NCI-H187 (cell line): Measurements from ENCODE around the gene KCNK3.

Source experiments
- DNase-seq, 2 experiments: peaks; one replicate each; lab custom pipeline; 2025; lab: John Stamatoyannopoulos, UW

Gene KCNK3

DNA sequence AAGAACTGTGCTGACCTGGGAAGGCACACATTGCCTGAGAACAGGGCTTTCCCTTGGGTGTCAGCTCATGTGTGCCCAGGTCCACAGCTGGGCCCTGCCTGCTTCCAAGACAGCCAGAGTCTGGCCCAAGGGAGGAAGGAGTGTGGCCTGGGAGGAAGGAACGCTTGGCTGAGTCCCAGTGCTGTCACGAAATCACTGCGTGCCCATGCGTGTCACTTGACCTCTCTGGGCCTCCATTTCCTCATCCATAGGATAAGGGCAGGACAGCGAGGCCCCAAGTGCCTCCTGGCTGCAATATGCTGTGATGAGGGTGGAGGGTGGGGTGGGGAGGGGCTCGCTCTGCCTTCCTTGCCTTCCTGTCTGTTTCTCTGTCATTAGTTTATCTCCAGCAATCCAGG lies 642 bp upstream of the KCNK3 start:
- DNase-seq, result no peak

DNA sequence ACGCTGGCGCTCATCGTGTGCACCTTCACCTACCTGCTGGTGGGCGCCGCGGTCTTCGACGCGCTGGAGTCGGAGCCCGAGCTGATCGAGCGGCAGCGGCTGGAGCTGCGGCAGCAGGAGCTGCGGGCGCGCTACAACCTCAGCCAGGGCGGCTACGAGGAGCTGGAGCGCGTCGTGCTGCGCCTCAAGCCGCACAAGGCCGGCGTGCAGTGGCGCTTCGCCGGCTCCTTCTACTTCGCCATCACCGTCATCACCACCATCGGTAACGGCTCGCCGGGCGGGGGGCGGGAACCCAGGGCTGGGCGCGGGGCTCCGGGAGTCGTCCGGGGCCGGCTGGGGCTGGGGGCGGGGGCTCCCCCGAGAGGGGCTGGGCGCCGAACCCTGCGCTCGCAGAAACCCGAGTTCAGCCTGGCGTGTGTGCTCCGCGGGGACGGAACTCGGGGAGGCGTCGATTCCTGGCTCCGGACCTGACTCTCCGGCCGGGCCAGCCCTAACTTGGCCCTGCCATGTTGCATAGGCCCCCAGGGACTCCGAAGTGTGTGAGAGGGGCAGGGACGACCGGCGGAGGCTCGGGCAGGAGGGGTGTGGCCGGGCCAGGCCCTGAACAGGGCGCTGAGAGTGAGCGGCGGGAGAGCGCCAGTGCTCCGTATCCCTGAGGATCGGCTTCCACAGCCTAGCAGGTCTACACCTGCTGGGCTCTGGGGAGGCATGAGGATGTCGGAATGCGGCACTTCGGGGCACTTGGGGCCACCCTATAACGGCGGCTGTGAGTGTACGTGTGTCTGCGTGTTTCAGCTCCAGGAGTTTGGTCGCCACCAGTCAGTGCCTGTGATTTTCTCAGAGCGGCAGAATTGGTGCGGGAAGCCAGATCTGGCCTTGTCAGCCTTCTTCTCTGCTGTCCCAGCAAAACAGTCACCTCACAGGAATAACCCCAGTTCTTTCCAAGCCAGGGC lies 651 bp downstream of the KCNK3 start:
- peak in 1 of 2 experiments; percentile 51 for DNase-seq

DNA sequence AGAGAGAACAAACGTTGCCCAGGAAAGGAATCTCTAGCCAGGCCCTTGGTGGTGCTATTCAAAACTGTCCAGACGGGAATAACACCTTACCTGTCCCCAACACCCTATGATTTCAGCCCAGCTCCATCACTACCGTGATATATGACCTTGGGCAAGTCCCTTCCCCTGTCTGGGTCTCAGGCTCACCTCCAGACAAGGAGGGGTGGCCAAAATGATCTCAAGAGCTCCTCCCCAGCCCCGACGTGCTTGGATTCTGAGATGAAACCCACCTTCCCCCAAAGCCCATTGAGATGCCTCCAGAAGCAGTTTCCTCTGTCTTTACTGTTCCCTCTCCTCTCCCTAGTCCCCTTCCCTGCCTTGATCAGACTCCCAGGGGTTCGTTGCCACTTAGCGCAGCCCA lies 1.5 kb downstream of the KCNK3 start:
- DNase-seq, result no peak

DNA sequence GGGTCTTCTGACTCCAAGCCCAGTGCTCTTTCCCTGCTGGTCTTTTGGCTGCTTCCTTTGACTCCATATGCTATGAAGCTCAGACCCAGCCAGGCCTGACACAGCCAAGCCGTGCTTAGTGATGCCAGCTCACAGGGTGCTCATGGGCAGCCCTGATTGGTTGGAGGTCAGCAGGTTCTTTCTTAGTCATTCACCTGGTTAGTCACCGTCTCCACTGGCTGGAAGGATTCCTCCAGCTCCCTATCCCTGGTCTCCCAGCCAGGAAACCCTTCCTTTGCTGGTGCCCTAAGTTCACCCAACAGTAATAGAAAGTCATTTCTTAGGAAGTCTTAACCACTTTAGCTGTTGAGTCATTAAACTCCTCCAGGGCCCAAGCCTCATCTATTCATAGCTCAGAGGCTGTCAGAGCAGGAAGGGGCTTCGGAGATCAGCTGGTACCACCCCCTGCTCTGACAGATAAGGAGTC lies 3.9 kb downstream of the KCNK3 start:
- DNase-seq, result no peak

DNA sequence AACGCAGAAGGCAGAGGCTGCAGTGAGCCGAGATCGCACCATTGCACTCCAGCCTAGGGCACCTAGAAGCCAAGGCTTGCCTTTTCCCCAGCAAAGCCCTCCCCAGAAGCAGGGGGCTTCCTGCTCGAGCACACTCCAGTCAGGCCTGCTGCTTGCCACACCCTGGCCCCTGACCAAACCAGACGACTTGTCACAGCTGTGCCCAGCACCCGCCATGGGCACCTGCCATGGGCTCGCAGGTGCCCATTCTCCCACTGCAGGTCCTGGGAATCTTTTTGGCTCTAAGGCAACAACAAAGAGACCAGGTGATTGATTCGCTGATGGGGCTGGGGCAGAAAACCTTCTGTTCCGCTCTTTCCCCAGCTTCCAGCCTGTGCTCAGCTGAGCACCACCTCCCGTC lies 4.9 kb downstream of the KCNK3 start:
- DNase-seq, result no peak

DNA sequence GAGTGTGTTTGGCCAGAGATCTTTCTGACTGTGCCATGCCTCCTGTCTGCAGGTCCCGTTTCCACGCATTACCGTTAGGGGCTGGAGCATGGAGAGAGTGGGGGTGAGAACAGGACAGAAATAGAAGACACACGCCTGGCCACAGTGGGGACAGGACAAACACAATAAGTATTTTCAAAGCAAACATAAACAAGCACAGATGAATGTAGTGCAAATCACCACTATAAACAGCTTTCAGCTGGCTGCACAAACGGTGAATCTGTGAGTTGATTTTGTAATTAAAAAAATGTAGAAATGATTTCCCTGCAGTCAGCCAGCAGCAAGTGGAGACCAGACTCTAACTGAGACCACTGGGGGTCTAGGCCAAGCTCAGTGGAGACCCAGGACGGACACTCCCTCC lies 6.8 kb downstream of the KCNK3 start:
- DNase-seq, result no peak

DNA sequence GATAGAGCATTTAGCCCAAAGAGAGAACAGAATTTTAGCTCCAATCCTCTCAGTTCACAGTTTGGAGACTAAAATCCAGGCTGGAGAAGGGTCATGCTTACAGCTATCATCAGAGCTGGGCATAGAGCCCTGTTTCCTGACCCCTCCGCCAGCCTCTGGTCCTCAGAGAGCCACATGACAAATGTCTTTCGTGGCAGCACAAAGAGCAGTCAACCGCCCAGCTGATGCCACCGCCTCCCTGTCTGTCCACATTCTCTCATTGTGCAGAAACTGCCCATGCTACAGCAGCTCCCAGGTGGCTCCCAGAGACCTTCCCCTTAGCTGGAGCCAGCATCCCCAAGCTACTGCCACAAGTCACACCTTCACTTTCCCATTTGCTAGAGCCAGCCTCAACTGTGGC lies 7.6 kb downstream of the KCNK3 start:
- DNase-seq, result no peak

DNA sequence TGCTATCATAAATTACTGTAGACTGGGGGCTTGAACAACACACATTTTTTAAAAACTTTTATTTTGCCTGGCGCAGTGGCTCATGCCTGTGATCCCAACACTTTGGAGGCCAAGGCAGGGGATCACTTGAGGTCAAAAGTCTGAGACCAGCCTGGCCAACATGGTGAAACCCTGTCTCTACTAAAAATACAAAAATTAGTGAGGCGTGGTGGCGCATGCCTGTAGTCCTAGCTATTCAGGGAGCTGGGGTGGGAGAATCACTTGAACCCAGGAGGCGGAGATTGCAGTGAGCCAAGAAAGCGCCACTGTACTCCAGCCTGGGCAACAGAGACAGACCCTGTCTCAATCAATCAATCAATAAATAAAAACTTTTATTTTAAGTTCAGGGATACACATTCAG lies 9.1 kb downstream of the KCNK3 start:
- DNase-seq, result no peak

DNA sequence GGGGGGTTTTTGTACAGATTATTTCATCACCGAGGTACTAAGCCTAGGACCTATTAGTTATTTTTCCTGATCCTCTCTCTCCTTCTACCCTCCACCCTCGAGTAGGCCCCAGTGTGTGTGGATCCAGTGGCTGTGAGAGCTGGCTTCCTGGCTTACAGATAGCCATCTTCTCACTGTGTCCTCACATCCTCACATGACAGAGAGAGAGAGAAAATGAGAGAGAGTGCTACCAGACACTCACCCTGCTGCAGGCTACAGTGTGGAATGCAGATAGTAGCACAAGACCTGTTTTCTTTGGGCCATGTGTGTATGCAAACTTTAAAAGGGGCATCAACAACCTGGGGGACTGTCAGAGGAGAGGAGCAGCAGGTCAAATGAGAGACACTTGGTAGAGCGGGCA lies 9.5 kb downstream of the KCNK3 start:
- DNase-seq, result no peak

DNA sequence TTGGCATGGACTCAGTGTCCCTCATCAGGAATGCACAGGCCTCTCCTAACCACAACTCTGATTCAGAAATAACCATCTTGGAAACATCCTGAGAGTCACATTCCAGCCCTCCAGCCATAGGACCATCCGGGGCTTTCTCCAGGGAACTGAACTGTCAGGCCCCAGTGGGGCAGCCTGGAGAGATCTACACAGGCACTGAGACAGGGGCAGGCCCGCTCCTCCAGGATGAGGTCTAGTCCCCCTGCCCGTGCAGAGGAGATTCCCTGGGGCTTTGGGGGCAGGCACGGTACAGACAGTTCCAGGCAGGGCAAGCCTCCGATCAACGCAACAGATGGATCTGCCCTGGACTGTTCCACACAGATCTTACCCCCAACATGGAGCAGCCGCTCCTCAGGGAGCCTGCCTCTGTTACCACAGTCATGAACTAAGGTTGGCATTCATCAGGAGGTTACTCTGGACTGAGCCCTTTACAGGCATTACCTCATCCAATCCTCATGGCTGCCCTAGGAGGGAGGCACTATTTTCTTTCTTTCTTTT lies 12.0 kb downstream of the KCNK3 start:
- no peak for DNase-seq

DNA sequence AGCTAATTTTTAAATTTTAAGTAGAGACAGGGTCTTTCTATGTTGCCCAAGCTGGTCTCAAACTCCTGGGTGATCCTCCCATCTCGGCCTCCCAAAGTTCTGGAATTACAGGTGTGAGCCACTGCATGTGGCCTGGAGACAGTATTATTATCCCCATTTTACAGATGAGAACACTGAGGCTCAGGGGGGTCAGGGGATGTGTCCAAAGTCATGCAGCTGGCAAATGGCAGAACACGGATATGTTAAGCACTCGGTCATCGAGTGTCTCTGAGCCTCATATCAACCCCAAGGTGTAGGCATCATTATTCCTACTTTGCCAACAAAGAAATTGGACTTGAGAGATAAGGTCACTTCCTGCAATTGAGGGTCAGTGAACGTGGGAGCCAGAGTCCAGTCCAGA lies 12.6 kb downstream of the KCNK3 start:
- no peak for DNase-seq

DNA sequence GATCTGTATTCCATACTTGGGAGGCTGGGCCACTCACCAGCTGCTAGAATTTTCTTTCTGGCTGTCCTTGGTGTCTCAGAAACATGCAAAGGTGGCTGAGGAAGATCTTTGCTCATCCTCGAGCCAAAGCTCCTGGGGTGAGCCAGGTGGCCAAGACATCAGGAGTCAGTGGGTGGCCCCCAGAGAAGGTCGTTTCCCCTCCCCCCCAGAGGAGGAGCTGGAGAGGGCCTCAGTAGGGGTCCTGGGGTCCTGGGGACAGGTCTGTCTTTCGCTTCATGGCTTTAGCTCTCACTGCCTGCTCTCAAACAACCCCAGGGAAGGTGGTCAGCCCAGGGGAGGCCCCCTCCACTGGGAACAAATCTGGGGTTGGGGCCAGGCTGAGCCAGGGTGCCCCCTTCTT lies 13.6 kb downstream of the KCNK3 start:
- DNase-seq, result no peak

DNA sequence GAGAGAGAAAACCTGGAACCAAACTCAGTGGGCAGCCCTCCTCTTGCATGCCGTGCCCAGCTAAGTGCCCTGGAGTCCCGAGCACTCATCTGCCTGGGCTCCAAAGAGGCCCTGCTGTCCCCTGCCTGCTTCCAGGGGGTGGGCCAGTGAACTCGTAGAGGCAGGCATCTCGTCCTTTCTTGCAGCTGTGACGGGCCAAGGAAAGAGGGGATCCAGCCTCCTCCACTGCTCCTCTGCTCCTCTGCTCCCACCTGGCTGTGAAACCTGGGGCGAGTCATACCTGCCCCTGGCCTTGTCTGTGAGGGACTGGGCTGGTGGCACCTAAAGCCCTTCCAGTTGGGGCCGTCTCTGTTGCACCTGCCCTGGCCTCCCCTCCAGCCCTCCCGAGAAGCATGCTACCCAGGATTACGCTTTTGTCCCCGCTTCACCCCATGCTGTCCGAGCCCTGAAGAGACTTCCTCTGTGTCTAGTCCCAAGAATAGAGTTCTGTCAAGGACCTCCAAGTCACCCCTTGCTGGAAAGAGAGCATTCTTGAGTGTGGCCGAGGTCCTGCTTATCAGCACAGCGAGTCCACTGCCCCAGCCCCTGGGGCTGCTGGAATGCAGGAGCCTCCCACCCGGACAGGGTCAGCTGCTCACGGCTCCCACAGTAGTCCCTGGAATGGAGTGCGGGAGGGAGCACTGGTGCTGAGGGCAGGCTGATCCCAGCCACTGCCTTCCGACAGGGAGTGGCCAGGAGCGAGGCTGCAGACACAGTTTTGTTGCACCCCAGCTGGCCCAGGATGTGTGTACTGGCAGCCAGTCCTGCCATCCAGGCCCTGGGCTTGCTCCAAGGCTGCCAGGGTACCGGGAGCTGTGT lies 14.3 kb downstream of the KCNK3 start:
- DNase-seq, result no peak

DNA sequence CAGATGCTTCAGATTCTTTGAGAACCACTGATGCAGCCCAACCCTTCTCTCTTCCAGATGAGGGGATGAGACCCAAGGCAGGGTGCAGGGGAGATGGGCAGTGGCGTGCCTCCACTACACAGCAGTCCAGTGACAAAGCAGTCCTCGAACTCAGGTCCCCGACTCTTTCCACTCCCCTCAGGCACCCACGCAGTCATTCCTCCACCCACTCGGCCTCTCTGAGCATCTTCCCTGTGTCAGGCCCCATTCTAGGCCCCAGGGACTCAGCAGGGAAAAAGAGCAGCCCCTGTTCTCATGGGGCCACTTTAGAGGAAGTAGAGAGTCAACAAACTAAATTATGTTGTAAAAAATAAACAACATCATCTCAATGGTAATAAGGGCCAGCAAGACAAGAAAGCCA lies 15.2 kb downstream of the KCNK3 start:
- no peak for DNase-seq

DNA sequence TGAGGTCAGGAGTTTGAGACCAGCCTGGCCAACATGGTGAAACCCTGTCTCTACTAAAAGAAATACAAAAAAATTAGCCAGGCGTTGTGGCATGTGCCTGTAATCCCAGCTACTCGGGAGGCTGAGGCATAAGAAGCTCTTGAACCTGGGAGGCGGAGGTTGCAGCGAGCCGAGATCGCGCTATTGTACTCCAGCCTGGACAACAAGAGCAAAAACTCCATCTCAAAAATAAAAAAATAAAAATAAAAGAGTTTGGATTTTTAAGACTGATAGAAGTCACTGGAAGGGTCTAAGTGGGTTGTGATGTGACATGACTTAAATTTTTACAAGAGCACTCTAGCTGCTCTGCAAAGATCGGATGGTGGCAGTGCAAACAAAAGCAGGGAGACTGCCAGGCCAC lies 15.9 kb downstream of the KCNK3 start:
- no peak for DNase-seq

DNA sequence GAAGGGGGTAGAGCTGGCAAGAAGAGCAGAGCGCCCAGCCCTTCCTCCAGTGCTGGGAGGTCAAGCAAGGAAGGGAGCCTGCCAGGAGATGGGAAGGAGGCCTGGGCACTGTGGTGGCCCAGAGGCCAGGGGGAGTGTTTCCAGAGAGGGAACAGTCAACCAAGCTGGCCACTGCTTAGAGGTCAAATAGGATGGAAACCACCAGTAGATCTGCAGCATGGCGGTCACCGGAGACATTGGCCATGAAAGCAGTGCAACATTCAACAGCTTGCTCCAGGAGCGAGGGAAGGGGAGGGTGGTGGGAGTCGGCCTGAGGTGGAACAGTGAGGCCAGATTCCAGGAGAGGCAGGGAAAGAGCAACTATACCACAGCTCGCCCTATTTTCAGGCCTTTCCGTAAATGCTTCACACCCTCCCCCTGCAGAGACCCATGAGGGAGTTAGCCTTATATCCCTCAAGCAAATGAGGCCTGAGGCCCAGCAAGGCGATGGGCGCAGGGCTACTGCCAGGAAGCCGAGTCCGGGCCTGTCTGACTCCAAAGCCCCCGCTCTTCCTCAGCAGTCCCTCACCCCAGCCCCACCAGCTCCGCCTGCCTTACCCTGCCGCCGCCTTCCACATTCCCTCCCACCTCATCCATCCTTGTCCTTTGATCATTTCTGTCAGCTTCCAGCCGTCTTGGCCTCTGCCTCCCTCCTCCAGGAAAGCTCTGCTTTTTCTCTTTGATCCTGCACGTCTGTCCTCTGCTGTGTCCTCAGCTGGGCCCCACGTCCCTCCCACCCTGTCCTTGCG lies 17.0 kb downstream of the KCNK3 start:
- DNase-seq, result no peak

DNA sequence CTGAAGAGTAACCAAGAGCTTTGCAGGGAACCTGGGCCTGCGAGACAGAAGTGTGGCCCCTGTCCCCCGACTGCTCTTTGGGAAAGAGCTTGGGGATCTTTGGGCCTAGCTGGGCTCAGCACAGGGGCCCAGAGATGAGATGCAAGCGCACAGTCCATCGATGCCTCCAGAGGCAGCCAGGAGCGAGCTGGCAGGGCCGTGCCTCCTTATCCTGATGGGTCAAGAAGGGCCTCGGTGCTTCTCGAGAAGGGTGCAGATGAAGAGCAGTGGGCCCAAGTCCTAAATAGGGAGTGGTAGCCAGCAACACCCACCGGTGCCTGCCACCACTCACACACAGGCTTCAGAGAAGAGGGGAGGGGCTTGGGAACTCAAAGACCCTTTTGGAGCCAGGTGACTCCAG lies 17.6 kb downstream of the KCNK3 start:
- no peak for DNase-seq

DNA sequence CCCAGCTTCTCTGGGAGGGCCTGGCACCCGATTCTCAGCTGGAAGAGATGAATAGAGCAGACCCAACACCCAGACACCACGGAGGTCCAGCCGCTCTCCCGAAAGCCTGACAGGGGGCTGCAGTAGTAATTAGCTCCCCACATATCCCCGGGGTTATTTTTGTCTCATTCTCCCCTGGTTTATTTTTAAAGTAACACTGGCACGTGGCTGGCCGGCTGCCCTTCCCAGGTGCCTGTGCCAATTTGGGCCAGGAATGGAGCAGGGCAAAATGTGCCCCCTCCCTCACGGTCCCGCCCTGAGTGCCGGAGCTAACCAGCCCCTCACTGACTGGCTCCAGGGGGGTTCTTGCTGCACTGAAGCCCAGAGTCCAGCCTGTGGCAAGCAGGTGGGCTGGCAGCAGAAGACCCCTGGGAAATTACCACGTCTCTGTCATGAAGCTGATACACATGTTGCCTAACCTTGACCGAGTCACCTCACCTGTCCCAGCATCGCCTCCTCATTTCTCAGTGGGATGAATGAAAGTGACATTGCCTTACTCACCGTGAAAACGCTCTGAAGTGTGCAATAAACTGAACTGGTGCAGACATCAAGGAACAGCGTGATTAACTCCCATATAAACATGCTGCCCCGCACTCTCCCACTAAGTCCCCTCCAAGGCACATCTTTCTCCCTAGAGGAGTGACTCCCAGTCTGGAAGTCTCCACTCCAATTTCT lies 18.4 kb downstream of the KCNK3 start:
- DNase-seq, result no peak

DNA sequence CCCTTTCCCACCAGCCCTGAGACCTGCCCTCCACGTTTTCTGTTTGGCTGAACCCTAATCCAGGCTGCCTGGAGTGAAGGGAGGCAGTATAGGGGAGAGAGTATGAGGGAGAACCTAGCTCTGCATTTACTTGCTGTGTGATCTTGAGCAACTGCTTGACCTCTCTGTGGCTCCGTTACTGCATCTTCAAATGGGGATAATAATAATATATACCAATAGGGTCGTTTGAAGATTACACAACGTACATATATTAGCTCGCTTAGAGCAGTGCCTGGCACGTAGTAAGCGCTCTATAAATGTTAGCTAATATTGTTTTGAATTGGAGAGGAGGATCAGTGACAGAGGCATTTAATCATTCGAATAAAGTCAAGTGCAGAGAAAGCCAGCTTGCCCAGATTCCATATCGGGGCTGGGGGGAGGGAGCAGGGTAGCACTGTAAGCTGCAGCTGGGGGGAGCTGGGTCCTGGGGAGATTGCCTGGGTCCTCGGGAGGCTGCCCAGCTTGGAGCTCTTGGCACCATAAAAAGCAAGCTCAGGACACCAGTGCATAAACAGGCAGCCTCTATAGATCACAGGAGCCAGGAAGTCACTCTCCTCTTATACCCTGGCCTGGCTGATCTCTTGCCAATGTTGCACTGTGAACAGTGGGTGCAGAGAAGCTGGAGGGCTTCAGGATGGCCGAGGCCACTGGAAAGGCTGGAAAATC lies 19.1 kb downstream of the KCNK3 start:
- no peak for DNase-seq
